ENCODE measurements around the gene IARS1.

Gene IARS1

GRCh38 chr9:92295240-92295790 lies 1.8 kb upstream of the IARS1 start:
- DNase-seq: no peak

GRCh38 chr9:92294297-92294676 lies 790 bp upstream of the IARS1 start:
- DNase-seq: peak; percentile 23

- DNase-seq: no peak
Observed at GRCh38 chr9:92293075-92293354, 482 bp downstream of the IARS1 start.

GRCh38 chr9:92292338-92293074 lies 991 bp downstream of the IARS1 start:
- peak; percentile 21 for DNase-seq

- DNase-seq: no peak
Observed at GRCh38 chr9:92291577-92291976, 1.9 kb downstream of the IARS1 start.

- DNase-seq: no peak
Observed at GRCh38 chr9:92290785-92291429, 2.6 kb downstream of the IARS1 start.

GRCh38 chr9:92289708-92290390 lies 3.6 kb downstream of the IARS1 start:
- peak; percentile 76 for DNase-seq

- no peak for DNase-seq
Observed at GRCh38 chr9:92279302-92279701, 14.2 kb downstream of the IARS1 start.

- DNase-seq: peak; percentile 55
Observed at GRCh38 chr9:92278110-92278509, 15.4 kb downstream of the IARS1 start.

- no peak for DNase-seq
Observed at GRCh38 chr9:92276331-92277032, 17.0 kb downstream of the IARS1 start.

GRCh38 chr9:92275541-92275940 lies 18.0 kb downstream of the IARS1 start:
- no peak for DNase-seq

- no peak for DNase-seq
Observed at GRCh38 chr9:92270511-92270910, 23.0 kb downstream of the IARS1 start.

- DNase-seq: no peak
Observed at GRCh38 chr9:92266486-92266885, 27.0 kb downstream of the IARS1 start.

- no peak for DNase-seq
Observed at GRCh38 chr9:92265154-92265553, 28.3 kb downstream of the IARS1 start.

- DNase-seq: no peak
Observed at GRCh38 chr9:92263131-92263530, 30.4 kb downstream of the IARS1 start.

- DNase-seq: no peak
Observed at GRCh38 chr9:92257327-92257726, 36.2 kb downstream of the IARS1 start.

GRCh38 chr9:92254381-92255337 lies 38.8 kb downstream of the IARS1 start:
- DNase-seq: no peak

- no peak for DNase-seq
Observed at GRCh38 chr9:92253656-92254055, 39.8 kb downstream of the IARS1 start.

GRCh38 chr9:92247981-92248380 lies 45.5 kb downstream of the IARS1 start:
- DNase-seq: no peak

- DNase-seq: peak; percentile 62
Observed at GRCh38 chr9:92247296-92247695, 46.2 kb downstream of the IARS1 start.

- peak; percentile 84 for DNase-seq
Observed at GRCh38 chr9:92245005-92245797, 48.3 kb downstream of the IARS1 start.

All from fibroblast of skin of scalp (primary cell).